ENCODE results near the gene FAP.

The FAP gene

DNA sequence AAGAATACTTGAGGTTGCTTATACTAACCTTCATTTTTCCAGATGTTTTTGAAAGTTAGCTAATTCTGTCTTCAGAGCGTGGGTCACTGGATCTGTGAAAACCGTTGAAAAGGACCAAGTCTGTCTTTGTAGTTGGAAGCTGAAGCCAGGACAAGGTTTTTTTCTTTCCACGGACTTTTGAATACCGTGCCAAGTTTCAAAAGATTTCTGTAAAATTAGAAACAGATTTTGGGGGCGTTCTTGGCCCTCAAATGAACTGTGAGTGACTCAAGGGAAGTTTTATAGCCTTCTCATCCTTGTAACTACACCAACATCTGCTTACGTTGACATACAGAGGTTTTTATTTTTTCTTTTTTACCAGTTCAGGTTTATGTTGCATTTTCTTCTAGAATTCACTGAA lies at the start of gene FAP:
FAP (minus strand) TSS at position 152 of the 400 bp plus-strand sequence; CDS start at position 34, 118 bp downstream.
- no peak for DNase-seq

GRCh38 chr2:162291748-162292147 lies 48.5 kb upstream of the FAP start:
- no peak for DNase-seq

DNA sequence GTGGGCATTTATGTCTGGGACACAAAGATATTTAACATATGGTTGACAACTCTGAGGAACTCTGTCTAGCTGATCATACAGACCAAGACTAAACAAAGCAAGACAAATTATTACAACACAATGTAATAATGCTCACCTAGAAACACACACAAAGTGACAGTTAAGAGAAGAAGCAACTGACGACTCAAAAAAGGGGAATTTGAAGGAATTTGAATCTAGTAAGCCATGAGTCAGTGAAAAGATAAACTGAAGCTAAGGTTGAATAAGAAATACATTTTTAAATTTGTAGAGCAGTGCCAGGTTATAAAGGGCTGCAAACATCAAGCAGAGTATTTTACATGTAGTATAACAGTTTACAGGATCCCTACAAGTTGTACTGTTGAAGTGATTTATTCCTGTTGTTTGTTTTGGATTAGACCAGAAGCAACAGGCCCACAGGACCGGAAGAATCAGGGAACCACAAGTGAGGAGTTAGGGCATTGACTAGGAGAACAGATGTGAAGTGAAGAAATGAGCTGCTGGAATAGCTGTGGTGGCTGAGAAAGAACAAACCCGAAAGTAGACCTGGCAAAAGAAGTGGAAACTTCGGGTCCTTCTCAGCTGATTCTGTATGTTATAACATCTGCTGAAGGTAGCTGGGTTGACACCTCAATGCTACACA lies 39.6 kb upstream of the FAP start:
- no peak for DNase-seq

DNA sequence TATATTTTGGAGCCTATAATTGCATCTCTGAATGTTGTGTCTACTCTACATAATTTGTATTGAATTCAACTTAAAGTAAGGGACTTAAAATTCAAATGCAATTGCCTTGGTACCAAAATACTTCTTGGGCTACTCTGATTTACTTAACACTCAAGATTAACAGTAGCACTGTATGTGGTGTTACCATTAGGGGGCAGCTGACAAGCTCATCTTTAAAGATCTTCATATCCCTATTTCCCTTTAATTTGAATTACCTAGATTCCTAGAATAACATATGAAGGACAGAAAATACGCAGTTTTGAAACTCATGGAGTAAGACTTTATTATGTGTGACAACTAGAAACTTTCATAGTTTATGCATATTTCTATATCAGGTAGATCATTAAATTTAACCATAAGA lies 37.4 kb upstream of the FAP start:
- no peak for DNase-seq

DNA sequence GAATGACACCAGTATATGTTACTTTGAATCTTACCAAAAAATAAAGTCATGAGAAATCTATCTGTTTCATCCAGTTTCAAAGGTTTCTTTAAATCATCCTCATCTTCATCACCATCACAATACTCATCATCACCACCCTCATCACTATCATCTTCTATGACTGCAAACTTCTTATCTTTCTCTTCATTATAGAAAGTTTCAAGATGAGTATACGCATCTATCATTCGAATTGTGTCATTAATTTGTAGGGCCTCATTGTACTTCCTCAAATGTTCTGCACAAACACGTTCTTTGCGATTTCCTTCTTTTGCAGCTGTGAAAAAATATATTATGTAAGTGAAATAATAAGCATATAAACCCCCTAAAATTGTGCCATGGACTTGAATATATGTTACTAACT lies 34.1 kb upstream of the FAP start:
- DNase-seq: no peak

DNA sequence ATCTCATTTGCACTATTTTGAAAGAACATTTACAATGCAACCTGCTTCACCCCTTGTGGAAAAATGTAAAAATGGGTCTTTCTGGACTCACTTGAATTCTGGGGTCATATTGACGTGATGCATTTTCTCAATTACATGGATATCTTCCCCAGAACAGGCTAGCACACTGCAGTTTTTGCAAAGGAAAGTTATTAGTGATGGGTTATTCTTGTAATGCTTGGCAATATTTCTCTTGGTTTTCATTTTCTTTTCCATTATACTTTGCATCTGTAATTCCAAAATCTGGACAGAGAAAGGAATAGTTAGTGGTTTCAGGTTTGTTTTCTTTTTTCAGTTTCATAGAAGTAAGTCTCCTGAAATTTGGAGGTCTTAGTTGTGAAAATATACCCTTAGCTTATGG lies 24.8 kb upstream of the FAP start:
- no peak for DNase-seq

DNA sequence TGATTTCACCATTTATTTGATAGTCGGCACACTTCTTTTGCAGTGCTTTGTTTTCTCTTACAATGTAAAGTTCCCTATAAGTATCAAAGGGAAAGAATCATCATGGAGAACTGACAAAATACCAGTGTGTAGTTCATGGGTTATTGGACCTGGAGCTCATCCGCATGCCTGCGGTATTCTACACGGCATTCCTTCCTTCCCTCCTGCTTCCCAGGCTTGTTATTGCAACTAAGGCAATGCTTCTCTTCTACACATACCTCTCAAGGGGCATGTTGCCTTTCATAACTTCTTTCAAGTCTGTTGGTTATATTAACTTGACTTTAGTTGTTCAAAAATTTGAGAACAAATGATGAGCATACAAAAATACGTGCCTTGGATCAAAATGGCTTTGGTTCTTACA lies 24.3 kb upstream of the FAP start:
- DNase-seq: no peak

DNA sequence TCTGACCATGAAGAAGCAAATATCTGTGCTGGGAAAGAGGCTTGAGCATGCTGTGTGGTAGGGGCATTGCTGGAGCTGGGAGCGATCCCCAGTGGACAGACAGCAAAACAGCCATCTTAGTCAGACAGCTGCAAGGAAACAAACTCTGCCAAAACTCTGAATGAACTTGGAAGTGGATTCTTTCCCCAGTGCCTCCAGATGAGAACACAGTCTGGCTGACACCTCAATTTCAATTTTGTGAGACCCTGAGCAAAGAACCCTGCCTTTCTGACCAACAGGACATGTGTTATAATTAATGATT lies 23.2 kb upstream of the FAP start:
- DNase-seq: no peak

- DNase-seq: no peak
Measured at GRCh38 chr2:162265666-162266459, 22.6 kb upstream of the FAP start.

GRCh38 chr2:162261032-162261945 lies 18.0 kb upstream of the FAP start:
- DNase-seq: no peak

DNA sequence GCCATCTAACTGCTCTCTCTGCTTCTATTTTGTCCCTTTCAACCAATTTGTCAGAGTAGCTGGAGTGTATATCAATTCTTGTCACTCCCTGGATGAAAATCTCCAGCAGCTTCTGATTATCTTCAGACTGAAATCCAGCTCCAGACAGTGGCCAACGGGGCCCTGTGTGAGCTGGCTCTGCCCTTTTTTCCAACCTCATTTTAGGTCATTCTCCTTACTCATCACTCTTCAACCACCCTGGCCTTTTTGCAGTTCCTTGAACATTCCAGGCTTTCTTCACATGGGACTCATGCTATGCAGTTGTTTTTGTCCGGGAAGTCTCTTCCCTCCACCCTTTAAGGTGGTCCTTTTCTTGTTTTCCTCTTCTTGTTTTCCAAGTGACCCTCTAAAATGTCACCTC lies 15.4 kb upstream of the FAP start:
- no peak for DNase-seq

DNA sequence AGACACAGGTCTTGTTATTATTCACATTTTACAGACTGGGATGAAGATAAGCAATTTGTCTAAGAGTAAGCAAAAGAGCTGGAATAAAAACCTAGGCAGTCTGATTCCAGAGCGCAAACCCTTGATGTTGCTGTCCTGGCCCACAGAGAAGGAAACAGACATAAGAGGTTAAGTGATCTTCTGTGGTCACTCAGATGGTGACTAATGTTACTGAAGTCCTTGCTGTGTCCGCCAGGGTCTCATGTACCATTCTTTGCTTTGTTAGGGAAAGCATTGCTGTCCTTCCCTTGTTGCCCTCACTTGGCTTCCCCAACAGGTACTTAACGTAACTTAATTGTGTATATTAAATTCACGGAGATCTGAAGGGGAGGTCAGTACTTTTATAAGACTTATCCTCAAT lies 14.9 kb upstream of the FAP start:
- no peak for DNase-seq

- no peak for DNase-seq
Measured at GRCh38 chr2:162257425-162257824, 14.2 kb upstream of the FAP start.

DNA sequence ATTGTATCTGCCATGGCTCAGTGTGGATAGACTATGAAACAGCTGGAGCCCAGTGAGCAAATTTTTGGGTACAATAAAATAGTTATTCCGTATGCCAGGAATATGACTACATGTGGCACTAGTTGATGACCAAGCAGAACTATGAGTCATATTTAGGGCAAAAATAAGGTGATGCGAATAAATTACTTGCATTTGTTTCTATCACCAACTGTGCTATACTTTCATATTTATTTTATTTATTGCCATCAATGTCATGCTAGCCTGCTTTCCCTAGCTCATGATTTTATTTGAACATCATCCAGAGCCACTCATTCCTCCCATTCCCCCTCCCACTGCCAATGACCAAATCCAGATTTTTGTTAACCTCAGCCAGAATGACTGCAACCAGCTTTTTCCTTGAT lies 13.3 kb upstream of the FAP start:
- no peak for DNase-seq

- no peak for DNase-seq
Measured at GRCh38 chr2:162254236-162254871, 11.1 kb upstream of the FAP start.

DNA sequence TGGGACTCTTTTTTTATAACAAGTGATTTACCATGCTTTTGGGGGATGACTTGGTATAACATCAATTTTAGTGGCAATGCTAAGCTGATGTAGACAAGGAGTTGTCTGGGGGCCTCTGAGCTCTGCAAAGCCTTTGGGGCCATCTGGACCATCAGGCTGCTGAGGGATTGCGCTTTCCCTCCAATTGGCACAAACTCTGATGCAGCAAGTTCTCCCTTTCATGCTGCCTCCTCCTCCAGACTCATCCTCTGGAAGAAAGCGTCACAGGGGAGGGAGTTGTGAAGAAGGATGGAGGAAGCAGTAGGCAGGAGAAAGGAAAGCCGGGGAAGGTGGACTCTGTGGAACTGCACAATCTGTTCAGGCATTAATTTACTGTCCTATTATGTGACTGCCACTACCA lies 10.2 kb upstream of the FAP start:
- no peak for DNase-seq

GRCh38 chr2:162252153-162252552 lies 8.9 kb upstream of the FAP start:
- no peak for DNase-seq

DNA sequence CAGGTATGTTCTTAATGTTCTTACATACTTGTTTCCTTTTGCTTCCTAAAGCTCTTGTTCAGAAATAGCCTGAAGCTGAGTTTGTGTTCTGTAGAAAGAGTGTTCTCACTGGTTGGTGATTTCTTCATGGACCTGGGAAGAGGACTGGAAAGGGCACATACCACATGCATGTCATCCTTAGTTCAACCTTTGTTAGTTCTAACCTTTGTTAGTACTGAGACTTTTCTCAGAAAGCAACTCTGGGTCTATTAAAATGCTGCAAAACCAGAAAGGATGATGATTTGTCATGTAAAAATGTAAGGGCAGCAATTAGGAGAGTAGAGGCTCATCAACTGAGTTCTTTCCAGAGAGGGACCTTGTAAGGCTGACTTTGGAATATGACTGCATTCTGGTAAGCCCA lies 2.5 kb upstream of the FAP start:
- no peak for DNase-seq

GRCh38 chr2:162245061-162245460 lies 1.8 kb upstream of the FAP start:
- no peak for DNase-seq

- no peak for DNase-seq
Measured at GRCh38 chr2:162244541-162245031, 1.3 kb upstream of the FAP start.

DNA sequence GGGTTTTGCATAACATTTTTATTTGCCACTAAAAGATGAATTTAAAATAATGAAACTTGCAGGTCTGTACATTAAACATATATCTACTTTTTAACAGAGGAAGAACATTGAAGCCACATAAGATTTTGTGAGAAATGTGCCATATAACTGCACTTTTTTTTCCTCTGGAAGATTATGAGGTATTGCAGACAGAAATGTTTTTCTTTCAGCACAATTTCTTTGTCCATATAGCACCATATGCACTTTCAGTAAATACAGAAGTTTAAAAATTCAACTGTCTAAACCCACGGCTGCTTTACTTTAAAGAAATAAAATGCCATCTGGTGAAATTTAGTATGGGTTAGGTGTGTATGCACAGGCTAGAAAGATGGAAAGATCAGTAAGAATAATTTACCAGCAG lies 470 bp upstream of the FAP start:
- no peak for DNase-seq

- no peak for DNase-seq
Measured at GRCh38 chr2:162242586-162243280, 512 bp downstream of the FAP start.

- DNase-seq: no peak
Measured at GRCh38 chr2:162241571-162241970, 1.7 kb downstream of the FAP start.
